ENCODE results near the gene ALMS1.

DNA sequence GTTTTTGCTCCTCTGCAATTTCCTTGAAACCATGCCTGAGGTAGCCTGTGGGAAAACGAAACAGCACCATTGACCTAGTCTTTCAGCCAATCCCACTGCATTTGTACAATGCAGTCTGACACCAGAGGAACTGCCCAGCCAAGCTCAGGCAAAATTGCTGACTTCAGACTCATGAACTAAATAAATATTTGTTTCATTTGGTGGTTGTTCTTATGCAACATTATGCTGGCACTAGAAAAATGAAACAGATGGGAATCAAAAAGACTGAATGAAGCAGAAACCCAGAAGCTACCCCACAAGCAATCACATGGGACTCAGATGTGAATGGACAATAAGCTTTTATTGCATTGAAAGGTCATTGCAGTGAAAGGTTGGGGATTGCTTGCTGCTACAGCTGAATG is 254.9 kb downstream of the ALMS1 start:
- TF ChIP-seq, protein P1, sequence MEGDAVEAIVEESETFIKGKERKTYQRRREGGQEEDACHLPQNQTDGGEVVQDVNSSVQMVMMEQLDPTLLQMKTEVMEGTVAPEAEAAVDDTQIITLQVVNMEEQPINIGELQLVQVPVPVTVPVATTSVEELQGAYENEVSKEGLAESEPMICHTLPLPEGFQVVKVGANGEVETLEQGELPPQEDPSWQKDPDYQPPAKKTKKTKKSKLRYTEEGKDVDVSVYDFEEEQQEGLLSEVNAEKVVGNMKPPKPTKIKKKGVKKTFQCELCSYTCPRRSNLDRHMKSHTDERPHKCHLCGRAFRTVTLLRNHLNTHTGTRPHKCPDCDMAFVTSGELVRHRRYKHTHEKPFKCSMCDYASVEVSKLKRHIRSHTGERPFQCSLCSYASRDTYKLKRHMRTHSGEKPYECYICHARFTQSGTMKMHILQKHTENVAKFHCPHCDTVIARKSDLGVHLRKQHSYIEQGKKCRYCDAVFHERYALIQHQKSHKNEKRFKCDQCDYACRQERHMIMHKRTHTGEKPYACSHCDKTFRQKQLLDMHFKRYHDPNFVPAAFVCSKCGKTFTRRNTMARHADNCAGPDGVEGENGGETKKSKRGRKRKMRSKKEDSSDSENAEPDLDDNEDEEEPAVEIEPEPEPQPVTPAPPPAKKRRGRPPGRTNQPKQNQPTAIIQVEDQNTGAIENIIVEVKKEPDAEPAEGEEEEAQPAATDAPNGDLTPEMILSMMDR (IDR thresholded peaks at IDR 0.05) = no peak
- TF ChIP-seq POLR2A (IDR thresholded peaks at IDR 0.05) (no peak), POLR2AphosphoS5 (IDR thresholded peaks at IDR 0.05) (no peak), EP300 (IDR thresholded peaks at IDR 0.05) (no peak)
